Measurements from ENCODE around the gene PLA2G4E.

DNA sequence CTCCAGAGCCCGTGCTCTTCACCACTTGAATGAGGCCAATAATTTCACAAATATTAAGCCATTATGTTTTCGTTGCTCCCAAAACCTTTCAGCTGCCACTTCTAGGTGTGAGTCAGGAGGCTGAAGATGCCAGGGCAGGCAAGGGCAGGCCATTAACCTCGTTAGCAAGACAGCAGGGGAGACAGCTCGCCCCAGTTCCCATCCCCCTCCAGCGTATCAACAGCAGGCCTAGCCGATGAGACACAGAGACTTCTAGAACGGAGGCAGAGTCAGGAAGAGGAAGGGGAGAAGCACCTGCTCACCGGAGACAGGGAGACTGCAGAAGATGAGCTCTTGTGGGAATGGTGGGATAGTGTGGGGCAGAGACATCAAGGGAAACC, 28.0 kb upstream of the PLA2G4E start:
- TF ChIP-seq POLR2A (IDR thresholded peaks at IDR 0.05) (no peak), CTCF (IDR thresholded peaks at IDR 0.05) (no peak), POLR2AphosphoS5 (IDR thresholded peaks at IDR 0.05) (no peak), EP300 (IDR thresholded peaks at IDR 0.05) (no peak)
